ENCODE data around the gene ANO10. TPM values are rescaled to one million over a fixed set of nuclear protein-coding genes. Genes with fewer than 3 reads are reported as not detected.

Gene ANO10
- total and polyA plus RNA-seq, 2 of the 8 experiments (the other 6 are each of a cell fraction or from before 2014, with no cell fraction given): 38.0 to 53.2 TPM

DNA sequence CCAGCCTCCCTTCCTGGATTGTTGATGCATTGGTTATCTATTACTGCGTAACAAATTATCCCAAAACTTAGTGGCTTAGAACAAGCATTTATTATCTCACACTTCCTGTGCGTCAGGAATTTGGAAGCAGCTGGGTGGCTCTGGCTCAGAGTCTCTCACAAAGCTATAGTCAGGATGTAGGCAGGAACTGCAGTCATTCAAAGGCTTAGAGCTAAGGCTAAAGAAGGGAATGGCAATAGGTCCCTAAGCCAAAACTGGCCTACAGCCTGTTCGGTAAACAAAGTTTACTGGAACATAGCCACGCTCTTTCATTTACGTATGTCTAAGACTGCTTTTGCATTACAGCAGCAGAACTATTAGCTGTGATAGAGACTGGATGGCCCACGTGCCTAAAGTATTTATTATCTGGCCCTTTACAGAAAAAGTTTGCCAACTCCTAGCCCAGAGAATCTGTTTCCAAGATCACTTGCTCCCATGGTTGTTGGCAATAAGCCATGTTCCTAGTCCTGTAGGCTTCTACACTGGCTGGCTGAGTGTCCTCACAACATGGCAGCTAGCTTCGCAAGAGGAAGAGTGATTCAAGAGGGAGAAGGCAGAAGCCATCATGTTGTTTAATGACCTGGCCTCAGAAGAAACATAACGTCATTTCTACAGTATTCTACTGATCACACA is 203.1 kb downstream of the ANO10 start:
- Histone ChIP-seq H2BK12ac (ENCODE audit: low read depth, low read length) (no peak overlapping the region), H4K20me1 (replicated peaks in 1 of 2; ENCODE audit: control insufficient read depth in 1 of 2, insufficient read depth in 2 of 2, low read length in 2 of 2) (no peaks in the 10 kb centered on the region), H4K5ac (ENCODE audit: insufficient read length, low read depth, low read length) (no peak overlapping the region), H3K4me3 (ENCODE audit: extremely low read depth in 1 of 4, insufficient read depth in 2 of 4, low read depth in 3 of 4, low read length in 4 of 4) (no peak overlapping the region), H3K79me1 (ENCODE audit: low read depth, low read length) (no peaks in the 10 kb centered on the region), H2AFZ (ENCODE audit: low read length) (no peak overlapping the region), H3K56ac (replicated peaks; ENCODE audit: insufficient read length, low read depth, low read length) (no peak overlapping the region), H3K27ac (ENCODE audit: low read depth, low read length) (no peak overlapping the region), H2BK120ac (replicated peaks; ENCODE audit: low read depth, low read length) (no peak overlapping the region), H3K9ac (replicated peaks in 1 of 4; ENCODE audit: extremely low read depth in 1 of 4, low read depth in 3 of 4, low read length in 3 of 4) (no peak overlapping the region), H2BK5ac (ENCODE audit: low read depth, low read length) (no peak overlapping the region), H3K36me3 (ENCODE audit: control insufficient read depth in 2 of 4, insufficient read depth in 4 of 4, low read length in 3 of 4) (no peaks in the 10 kb centered on the region), H2BK20ac (ENCODE audit: low read length) (no peak overlapping the region), H3K23ac (ENCODE audit: insufficient read length) (no peak overlapping the region), H4K91ac (replicated peaks; ENCODE audit: insufficient read length, low read length) (no peak overlapping the region), H2AK5ac (ENCODE audit: low read depth, low read length) (no peak overlapping the region), H3K23me2 (ENCODE audit: low read depth, low read length) (no peaks in the 10 kb centered on the region), H3K79me2 (ENCODE audit: control insufficient read depth in 1 of 2, insufficient read depth in 2 of 2, low read length in 2 of 2) (no peaks in the 10 kb centered on the region), H3K14ac (ENCODE audit: insufficient read length) (no peak overlapping the region), H3K27me3 (replicated peaks in 1 of 4; ENCODE audit: control insufficient read depth in 3 of 4, extremely low read depth in 1 of 4, insufficient read depth in 3 of 4, low read length in 3 of 4) (no peaks in the 10 kb centered on the region), H3K4ac (replicated peaks; ENCODE audit: insufficient read length, low read depth, low read length) (no peak overlapping the region), H2BK15ac (ENCODE audit: low read length) (no peak overlapping the region), H3K18ac (ENCODE audit: extremely low read depth, low read length) (no peak overlapping the region), H3K4me1 (replicated peaks in 1 of 4; ENCODE audit: control insufficient read depth in 3 of 4, insufficient read depth in 4 of 4, low read length in 3 of 4) (peaks cover 0 to 2% (median 0%) of the 10 kb centered on the region in 4 experiments; a peak in 1 of 7 replicates), H4K8ac (ENCODE audit: extremely low read depth, insufficient read depth, low read length) (no peak overlapping the region), H3K4me2 (ENCODE audit: insufficient read depth in 1 of 2, low read depth in 2 of 2, low read length in 2 of 2) (no peak overlapping the region), H3K9me3 (ENCODE audit: insufficient read depth in 2 of 2, low read depth in 1 of 2, low read length in 1 of 2) (no peaks in the 10 kb centered on the region)
- POLR2A ChIA-PET (ENCODE audit: partially characterized antibody): no interaction called here
- FAIRE-seq: no peak
- DNase-seq (ENCODE audit: low read depth in 1 of 2, low spot score in 2 of 2): no peak
- CTCF ChIA-PET (ENCODE audit: partially characterized antibody): interaction anchor here (1.9 kb wide), 1 partner anchor 15 kb away, joined by 5 read pairs; no protein-coding TSS in a partner anchor
- WGBS, 2 experiments (ENCODE audit: extremely low coverage in 1 of 2, insufficient coverage in 1 of 2, insufficient read length in 1 of 2, insufficient replicate concordance in 2 of 2, low coverage in 1 of 2, low lambda C conversion rate in 2 of 2, missing lambda C conversion rate in 1 of 2): 91% methylated on average over 8 of the region's 8 CpGs; no CpG with 5 or more reads in 1 of the 2 experiments
- TF ChIP-seq GABPA (IDR thresholded peaks at IDR 0.05; ENCODE audit: borderline replicate concordance, insufficient read depth, low read length): no peak

Measured in H1 (cell line).